GM18499 (cell line): ENCODE measurements around the gene NEK6.

ENCODE experiments used
- ATAC-seq: cut with Tn5 transposase; IDR thresholded peaks from one replicate; pipeline ENCODE4 v1.9.1; 2021; ENCODE audit warnings: moderate number of reproducible peaks; ENCODE audit not compliant: insufficient read depth, unreplicated experiment

NEK6 gene

DNA sequence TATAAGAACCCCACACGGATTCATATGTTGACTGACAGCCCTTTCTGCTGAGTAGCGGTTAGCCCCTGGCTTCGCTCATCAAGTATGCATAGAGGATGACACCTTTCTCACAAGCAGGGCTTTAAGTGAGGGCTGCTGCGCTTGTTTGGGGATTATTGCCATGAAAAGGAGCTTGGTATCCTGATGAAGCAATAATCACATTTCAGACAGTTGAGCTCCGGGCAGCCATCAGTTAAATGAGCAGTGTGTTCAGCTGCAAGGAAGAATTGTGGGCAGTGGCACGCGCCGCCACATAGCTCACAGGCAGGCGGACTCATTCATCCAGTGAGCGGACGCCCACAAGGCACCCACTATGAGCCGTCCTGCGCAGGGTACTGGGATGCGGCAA is 77.6 kb downstream of the NEK6 start:
- ATAC-seq = no peak

DNA sequence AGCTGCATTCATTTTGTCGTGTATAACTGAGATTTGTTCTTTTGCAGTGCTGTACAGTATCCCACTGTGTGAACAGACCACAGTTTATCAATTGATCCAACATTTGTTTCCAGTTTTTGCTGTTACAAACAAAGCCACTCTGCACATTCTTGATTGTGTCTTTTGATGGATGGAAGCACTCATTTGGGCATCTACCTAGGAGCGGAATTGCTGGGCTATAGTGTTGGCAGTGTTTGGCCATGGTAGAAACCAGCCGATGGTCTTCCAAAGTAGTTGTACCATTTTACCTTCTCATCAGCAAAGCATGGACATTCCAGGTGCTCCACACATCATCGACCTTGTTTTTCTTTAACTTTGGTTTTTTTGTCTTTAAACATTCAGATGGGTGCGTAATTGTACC is 79.8 kb downstream of the NEK6 start:
- ATAC-seq = no peak

DNA sequence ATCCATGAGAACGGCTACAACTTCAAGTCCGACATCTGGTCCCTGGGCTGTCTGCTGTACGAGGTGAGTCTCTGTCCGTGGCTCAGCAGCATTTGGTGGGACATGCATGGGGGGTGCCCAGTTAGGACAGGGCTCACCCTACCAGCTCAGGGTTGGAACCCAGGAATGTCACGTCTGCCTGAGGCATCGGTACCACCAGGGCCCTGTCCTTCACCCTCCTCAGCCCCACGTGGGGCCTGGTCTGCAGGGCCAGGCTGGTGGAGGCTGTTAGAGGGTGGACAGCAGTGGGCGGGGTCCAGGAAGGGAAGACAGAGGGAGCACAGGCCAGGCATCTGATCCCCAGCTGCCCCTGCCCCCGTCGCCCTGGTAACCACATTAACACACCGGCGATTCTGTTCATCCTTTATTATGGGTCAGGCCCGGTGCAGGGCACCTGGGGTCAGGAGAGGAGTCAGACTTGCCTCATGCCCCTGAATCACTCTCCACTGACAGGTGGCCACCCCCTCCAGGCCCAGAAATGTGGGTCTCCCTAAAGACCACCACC is 81.9 kb downstream of the NEK6 start:
- ATAC-seq = no peak

DNA sequence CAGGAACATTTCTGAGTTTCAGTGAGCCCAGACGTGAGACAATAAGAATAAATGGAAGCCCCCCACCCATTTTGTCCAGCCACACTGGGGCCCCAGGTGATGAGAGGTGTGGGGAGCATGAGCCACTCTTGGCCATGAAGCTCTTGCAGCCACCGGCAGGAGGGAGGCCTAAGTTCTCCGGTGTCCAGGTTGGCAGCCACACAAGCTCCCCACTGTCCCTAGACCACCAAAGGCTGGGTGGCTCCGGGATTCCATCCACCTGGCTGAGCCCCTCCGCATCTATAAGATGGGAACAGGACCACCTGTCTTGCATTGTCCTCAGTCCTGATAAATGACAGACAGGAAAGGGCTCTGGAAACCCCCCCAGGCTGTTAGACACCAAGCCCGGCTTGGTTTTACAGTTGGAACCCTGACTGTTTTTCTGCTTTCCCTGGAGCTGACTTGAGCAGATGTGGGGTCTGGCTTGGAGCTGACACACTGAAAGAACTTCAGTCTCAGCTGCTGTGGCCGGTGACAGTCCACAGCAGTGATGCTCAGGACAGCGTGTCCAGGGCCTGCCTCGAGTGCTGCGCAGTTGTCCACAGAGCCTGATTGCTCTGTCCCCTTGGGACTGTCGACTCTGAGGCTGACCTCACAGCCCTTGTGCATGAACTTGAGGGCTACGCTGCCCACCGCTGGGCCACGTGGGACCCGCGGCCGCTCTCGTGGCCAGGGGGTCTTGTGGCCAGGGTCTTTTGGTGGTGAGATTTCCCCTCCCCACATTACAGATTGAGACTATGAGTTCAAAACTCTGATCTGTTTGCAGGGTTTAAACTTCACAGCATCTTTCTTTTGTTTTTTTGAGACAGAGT is 82.7 kb downstream of the NEK6 start:
- no peak for ATAC-seq

DNA sequence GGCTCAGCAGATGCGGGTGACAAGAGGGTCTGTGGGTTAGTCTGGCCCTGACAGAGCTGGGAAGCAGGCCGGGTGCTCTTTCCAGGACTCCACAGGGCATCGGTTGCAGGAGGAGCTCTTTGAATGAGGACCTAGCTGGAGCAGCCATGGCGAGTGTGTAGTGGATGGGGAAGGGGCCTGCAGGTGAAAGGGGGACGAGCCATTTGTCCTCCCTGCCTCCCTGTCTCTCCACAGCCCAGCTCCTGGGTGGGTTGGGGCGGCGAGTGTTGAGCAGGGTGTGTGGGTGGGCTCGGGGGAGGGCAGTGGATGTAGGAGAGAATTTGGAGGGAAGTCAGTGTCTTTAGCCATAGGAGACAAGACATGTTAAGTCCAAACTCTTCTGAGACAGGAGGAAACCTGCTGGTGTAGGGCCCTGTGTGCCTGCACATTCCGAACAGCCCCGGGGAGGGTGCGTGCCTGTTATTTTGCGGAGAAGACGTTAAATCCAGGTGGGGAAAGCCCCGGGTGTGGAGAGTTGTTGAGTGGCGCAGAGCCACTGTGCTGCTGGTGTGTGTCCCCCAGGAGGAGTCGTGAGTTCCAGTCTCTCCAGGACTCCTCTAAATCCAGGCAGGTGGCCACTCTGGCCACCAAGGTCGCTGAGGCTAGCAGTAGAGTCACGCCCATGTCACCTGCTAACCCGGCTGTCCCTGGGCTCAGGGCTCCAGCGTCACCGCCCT is 83.9 kb downstream of the NEK6 start:
- ATAC-seq = no peak

DNA sequence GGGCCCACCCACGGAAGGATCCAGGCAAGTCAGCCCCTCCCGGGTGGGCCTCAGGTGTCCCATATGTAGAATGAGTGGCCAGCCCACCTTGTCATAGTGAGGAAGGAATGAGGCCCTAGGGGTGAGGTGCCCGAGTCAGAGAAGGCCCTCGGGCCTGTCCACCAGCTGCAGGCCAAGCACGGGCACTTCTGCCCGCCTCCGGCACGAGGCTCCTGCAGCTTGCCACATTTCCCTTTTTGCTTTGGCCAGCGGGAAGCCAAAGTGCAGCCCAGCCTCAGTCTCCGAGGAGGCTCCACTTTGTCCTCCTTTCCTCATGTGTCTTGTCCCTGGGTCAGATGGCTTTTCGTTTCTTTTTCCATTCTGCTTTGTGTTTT is 84.6 kb downstream of the NEK6 start:
- no peak for ATAC-seq

DNA sequence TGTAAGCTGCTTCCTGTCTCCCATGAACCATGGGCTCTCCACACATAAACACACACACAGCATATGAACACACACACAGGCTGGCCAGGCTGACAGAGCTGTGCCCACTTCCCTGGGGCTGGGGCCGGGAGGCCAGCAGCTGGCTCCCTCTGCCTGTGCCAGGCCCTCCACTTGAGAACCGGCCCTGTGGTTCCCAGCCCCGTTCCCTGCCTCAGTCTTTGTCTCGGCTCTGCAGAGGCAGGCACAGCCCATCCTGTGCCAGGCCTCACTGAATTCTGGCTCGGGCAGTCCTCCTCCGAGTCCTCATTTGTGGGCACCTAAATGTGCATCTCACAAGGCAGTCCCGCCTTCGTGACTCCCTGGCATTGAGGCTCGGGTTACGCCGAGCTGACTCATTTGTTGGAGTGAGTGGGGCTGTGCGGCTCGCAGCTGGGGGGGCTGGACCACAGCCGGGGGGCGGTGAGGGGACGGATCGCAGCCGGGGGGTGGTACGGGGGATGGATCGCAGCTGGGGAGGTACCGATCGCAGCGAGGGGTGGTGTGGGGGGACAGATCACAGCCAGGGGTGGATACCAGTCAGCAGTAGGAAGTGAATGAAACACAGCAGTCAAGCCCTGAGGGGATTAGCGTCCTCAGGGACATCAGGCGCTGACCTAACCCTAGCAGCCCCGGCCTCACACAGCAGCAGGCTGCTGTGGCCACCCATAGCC is 85.2 kb downstream of the NEK6 start:
- no peak for ATAC-seq

DNA sequence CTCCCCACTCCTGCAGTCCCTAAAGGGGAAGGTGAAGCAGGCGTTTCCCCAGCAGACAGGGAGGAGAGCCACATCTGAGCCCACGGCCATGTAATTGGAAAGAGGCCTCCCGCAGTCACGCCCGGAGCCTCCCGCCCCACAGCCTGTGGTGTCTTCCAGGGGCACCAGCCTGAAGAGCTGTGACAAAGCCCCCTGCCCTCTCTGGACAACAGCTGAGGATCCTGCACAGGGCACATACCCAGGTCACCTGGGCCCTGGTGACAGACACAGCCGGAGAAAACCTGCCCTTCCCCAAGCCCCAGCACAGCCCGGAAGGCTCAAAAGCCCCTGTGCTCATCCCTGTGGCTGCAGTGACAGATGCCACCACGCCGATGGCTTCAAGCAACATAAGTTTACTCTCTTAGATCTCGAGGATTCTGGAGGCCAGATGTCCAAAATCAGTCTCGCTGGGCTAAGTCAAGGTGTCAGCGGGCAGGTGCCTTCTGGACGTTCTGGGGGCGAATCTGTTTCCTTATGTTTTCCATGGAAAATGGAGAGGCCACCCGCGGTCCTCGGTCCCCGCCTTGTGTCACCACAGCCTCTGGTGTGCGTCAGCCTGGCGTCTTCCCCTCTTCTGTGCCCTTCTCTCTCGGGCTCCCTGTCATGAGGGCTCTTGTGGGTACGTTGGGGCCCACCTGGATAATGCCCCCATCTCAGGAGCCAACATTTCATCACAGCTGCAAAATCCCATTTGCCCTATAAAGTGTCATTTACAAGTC is 86.0 kb downstream of the NEK6 start:
- no peak for ATAC-seq

DNA sequence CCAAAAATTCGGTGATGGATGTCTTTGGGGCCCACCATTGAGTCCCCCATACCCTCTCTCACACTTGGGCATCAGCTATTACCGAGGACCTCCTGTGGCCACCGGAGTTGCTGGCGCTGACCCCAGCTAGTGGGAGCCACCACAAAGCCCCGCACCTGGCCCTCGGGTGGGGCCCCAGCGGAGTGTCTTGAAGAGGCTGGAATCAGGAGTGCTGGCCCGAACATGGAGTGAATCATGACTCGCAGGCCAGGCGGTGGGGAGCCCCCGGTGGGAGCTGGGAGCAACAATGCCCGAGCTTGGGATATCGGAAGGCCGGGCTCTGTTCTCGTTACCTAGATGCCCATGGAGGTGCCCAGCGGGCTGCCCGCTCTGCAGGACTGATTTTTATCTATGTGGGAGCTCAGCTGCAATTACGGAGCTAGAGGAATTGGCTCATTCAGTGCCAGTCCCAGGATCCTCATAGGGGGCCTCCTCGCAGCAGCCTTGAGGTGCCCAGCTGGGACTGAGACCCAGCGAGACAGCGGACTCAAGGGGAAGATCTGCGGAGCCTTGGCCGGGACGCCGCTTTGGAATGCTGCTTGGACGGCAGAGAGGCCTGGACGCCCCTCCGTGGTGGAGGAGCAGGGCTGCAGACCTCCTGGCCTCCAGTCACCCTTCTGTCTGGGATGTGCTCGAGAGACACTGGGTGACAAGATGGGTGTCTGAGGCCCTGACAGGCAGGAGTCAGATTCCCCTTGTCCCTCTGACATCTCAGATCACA is 86.7 kb downstream of the NEK6 start:
- ATAC-seq = no peak

DNA sequence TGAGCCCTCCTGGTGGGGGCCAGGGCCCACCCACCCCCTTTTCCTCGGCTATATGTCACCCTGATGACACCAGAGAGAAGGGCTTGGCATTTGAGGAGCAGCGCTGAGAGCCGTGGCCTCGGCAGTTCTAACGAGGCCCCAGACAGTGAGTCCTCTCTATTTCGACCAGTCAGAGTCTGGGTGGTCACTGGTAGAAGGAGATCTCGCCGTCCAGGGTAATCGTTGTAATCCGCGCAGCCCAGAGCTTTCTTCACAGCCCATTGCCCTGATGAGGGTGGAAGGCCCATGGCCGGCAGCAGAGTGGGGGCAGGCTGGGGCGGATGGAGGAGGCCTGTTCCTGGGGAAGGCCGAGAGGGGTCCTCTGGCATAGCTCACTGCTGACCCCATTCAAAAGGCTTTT is 87.3 kb downstream of the NEK6 start:
- ATAC-seq = no peak

DNA sequence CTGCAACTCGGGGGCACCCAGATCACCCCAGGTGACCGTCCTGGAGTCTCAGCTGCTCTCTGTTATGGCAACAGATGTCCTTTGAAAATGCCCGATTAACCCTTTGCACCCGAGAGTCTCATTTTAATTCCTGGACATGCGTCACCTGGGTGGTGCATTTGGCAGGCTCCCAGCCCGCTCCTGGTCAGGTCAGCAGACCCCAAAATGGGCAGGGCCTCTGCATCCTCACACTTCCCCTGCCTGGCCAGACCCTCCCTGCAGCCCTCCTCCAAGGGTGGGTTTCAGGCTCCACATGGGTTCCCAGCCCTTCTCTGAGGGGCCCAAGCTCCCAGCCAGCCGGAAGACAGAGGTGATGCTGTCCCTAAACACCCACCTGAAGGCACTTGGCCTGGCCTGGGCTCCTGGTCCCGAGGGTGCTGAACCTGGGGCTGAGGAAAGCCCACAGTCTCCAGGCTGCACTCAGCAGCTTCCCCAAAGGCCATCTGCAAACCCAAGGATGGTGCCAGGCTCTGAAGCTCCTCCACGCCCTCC is 88.1 kb downstream of the NEK6 start:
- no peak for ATAC-seq

DNA sequence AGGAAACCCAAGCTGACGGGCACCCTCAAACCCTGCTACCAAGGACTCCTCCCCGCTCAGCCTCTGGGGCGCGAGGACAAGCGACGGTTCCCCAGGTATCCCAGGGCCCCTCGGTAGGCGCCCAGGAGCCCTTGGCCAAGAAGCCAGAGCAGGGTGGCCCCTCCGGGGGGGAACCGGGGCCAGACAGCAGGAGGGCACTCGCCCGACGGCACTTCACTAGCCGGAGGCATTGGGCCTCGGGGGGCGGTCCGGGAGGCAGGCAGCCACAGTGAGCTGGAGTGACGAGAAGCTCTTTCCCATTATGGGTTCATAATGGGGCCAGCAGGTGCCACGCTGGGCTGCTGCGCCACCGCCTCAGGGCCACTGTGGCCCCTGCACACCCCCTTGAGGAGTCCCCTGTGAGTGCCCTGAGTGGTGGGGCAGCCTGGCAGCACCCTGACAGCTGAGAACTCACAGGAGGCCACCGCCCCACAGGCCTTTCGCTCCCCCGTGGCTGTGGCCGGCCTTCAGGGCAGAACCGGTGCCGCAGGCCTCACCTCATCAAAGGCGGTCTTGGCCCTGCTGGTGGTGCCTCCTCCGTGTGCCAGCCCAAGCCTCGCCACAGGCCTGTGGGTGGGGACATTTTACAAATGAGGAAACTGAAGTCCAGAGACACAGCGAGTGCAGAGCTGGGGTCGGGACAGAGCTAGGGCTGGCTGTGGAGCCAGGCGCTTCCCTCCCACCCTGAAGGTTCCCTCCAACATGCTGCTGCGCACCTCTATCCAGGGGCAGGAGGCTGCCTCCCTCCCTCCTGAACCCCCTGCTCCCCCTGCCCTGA is 88.8 kb downstream of the NEK6 start:
- ATAC-seq = no peak

DNA sequence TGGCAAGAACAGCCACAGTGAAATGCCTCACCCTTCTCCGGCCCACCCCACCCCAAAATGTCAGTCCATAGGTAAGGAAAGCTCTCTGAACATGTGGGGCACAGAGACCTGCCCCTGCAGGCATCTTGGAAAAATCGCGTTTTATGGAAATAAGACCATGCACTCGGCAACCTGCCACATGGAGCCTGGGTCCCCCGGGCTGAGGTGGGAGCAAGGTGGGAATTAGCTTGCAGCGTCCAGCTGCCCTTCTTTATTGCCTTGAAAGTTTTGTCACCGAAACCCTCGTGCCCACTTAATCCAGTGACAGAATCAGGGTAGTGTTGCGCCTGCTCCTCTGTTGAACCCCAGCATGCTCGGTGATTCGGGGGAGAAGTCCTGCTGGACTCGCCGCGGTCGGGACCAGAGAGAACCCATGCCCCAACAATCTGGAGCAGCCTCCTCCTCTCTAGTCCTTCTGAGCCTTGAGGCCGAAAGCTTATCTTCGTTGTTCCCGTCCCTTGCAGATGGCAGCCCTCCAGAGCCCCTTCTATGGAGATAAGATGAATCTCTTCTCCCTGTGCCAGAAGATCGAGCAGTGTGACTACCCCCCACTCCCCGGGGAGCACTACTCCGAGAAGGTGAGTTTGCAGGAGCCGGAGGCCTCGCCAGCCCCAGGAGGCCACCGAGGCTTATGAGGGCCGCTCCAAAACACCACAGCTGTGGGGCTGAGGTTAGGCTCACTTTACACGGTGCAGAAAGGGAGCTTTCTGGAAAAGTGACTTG is 89.6 kb downstream of the NEK6 start:
- no peak for ATAC-seq

DNA sequence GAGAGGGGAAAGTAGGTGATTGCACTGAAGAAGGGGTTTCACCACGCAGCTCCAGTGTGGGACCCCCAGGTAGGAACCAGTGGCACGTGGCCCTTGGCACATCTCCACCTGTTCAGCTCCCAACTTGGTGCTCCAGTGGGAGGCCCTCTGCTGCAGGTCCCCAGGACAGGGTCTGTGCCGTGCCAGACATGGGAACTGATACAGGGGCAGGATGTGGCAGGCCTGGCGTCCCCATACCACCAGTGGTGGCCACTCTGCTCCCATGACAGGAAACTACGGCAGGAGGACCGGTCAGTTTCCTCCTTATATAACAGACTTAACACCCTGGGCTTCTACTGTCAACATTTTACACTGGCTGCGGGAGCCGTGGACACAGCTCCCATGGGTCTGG is 90.2 kb downstream of the NEK6 start:
- no peak for ATAC-seq

DNA sequence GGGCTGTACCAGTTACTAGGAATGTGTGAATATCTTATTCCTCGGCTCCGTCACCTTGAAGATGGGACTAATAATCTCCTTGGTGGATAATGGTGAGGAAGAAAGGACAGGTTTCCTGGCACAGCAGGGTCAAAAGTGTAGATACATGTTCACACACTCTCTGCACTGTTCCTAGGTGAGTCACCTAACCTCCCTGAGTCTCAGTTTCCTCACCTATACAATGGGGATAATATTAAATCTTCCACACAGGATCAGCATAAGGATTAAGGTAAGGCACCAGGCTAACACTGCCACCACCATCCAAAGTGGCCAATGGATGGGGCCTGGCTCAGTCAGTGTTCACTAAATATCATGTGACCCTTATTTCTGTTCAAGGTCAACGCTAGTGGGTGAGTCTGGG is 90.6 kb downstream of the NEK6 start:
- no peak for ATAC-seq

DNA sequence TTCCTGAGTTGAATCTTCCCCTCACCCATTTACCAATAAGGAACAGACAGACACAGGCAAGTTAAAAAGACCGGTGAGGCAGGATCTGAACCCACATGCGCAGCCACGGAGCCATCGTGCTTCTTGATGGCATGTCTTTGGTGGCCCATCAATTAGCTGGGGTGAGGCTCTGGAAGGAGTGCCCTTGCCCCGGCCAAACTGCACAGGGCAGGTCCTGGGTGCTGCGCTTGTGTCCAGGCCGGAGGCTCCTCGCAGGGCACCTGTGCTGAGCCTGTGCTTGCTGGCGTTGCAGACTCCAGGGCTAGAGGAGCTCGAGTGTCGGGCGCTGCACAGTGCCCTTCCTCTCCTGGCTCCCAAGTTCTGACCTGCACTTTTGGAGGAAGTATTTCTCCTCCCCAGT is 91.1 kb downstream of the NEK6 start:
- ATAC-seq = no peak

DNA sequence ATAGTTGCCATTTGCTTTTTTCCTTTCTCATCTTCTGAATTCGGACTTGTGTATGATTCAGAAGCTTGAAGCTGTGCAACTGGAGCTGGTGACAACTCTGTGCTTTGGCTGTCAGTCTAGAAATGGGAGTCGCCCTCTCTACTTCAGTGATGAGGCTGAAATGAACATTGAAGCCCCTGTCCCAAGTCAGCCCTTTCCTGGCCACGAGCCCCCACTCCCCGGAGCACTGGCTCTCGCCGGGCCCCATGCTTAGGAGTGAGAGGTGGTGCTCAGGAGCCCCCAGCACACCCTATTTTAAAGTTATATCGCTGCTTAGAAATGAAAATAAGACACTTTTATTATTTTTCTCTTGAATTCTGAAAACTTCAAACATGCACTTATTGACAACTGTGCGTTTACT is 91.5 kb downstream of the NEK6 start:
- no peak for ATAC-seq
